BJ (cell line): ENCODE measurements around the gene BLTP3B. TPM values are rescaled to one million over a fixed set of nuclear protein-coding genes. Genes with fewer than 3 reads are reported as not detected.
A peak's percentile ranks its signal among the peaks of the same experiment; 100 is the strongest.
"Not testable (repeated sequence)": the region's sequence is repeated elsewhere in the genome, so short reads cannot be mapped to it uniquely, and the experiment has no call there.

ENCODE experiments used
- CTCF ChIA-PET: fragments of 350-600 bp; formaldehyde crosslinking; extraction: SDS; loops from one replicate; lab custom pipeline; 2021; ENCODE audit warnings: antibody characterized with exemption, inconsistent platforms; lab: Yijun Ruan, JAX
- POLR2A ChIA-PET: fragments of 300-600 bp; sonication (Branson Sonifier 250); formaldehyde crosslinking; extraction: SDS; loops from one replicate; lab custom pipeline; 2021; ENCODE audit warnings: antibody characterized with exemption; lab: Charles Lee
- DNase-seq: peaks from one replicate; pipeline ENCODE4 v3.0.0-alpha.2; 2011; ENCODE audit warnings: low read depth
- H3K27me3 ChIP-seq: 2 replicates; pipeline ENCODE4 v1.6.0; 2011; ENCODE audit warnings: low read length; ENCODE audit not compliant: control insufficient read depth, insufficient read depth
- H3K36me3 ChIP-seq: 2 replicates; pipeline ENCODE4 v1.5.1; 2011; ENCODE audit warnings: low read length; ENCODE audit not compliant: control insufficient read depth, insufficient read depth
- H3K4me3 ChIP-seq: 2 replicates; pipeline ENCODE4 v1.5.1; 2011; ENCODE audit warnings: low read depth, mild to moderate bottlenecking, control low read depth, low read length
- CTCF ChIP-seq: IDR thresholded peaks from 2 replicates; pipeline ENCODE4 v1.5.1; 2011; ENCODE audit warnings: low read depth, mild to moderate bottlenecking, control low read depth, inconsistent platforms, low read length, moderate library complexity; ENCODE audit not compliant: insufficient read depth
- polyA minus RNA-seq: library from RNA; depleted of rRNA, polyadenylated mRNA; stranded (reverse); fragments of >200 nt; gene quantifications from 2 replicates; pipeline ENCODE4 v1.2.3, GENCODE V29; 2011; rRNA and poly(A)+ RNA removed
- polyA plus RNA-seq: library from polyadenylated mRNA; depleted of rRNA; stranded (reverse); fragments of >200 nt; gene quantifications from 2 replicates; pipeline ENCODE4 v1.2.3, GENCODE V29; 2011; rRNA removed

Gene BLTP3B
- polyA plus RNA-seq (11.9 and 19.3 TPM in 2 replicates), polyA minus RNA-seq (13.1 and 17.7 TPM in 2 replicates)

GRCh38 chr12:100142851-100143559 lies at the start of gene BLTP3B:
BLTP3B (minus strand) TSS chr12:100142874; CDS start chr12:100142635, 239 bp downstream.
- H3K4me3 ChIP-seq = peak within 1 kb of the TSS; percentile 80
- no peaks in the 10 kb centered on the region for H3K36me3 ChIP-seq
- ChIA-PET CTCF (interaction anchor here (4.2 kb wide), 1 partner anchor 11 kb away, joined by 36 read pairs; no protein-coding TSS in a partner anchor), POLR2A (no interaction called here)
- no peaks in the 10 kb centered on the region for H3K27me3 ChIP-seq
- no peak for TF ChIP-seq CTCF
- no peak for DNase-seq

- POLR2A ChIA-PET = no interaction called here
These were observed 47.1 kb upstream of the BLTP3B start for GRCh38 chr12:100189636-100190394.

GRCh38 chr12:100188888-100189635 lies 46.4 kb upstream of the BLTP3B start:
- CTCF ChIA-PET, H3K4me3 ChIP-seq, H3K36me3 ChIP-seq, DNase-seq, H3K27me3 ChIP-seq, POLR2A ChIA-PET: not testable (repeated sequence)

More at GRCh38 chr12:100189636-100190394, 47.1 kb upstream of the BLTP3B start:
- Histone ChIP-seq H3K4me3 (no peak overlapping the region), H3K36me3 (no peaks in the 10 kb centered on the region), H3K27me3 (no peaks in the 10 kb centered on the region)
- no peak for TF ChIP-seq CTCF
- CTCF ChIA-PET = no interaction called here
- no peak for DNase-seq

GRCh38 chr12:100187857-100188519 lies 45.3 kb upstream of the BLTP3B start:
- H3K4me3 ChIP-seq = no peak overlapping the region
- POLR2A ChIA-PET = no interaction called here
- DNase-seq = no peak
- CTCF ChIA-PET = no interaction called here
- TF ChIP-seq CTCF = no peak
- no peaks in the 10 kb centered on the region for H3K27me3 ChIP-seq
- H3K36me3 ChIP-seq = no peaks in the 10 kb centered on the region

GRCh38 chr12:100187068-100187467 lies 44.4 kb upstream of the BLTP3B start:
- ChIA-PET CTCF (interaction anchor here (0.6 kb wide), 1 partner anchor 1639 kb away, joined by 3 read pairs; no protein-coding TSS in a partner anchor), POLR2A (no interaction called here)
- TF ChIP-seq CTCF = no peak
- DNase-seq = no peak
- no peaks in the 10 kb centered on the region for H3K36me3 ChIP-seq
- no peak overlapping the region for H3K4me3 ChIP-seq
- H3K27me3 ChIP-seq = no peaks in the 10 kb centered on the region
